H1 (cell line): ENCODE measurements around the gene GCAT. TPM values are rescaled to one million over a fixed set of nuclear protein-coding genes. Genes with fewer than 3 reads are reported as not detected.

Experiments
- BCL11A ChIP-seq, 2 experiments: IDR thresholded peaks; one replicate each; pipeline ENCODE4 v1.6.1; 2011; ENCODE audit warnings: low read depth in 2 of 2, low read length in 2 of 2, mild to moderate bottlenecking in 2 of 2
- EGR1 ChIP-seq: IDR thresholded peaks from 2 replicates; pipeline ENCODE4 v1.6.1; 2011; ENCODE audit warnings: low read depth, low read length, borderline replicate concordance
- GTF2F1 ChIP-seq: IDR thresholded peaks from 2 replicates; pipeline ENCODE4 v1.6.1; 2012; ENCODE audit warnings: low read depth, low read length, improper control_type of control experiment, borderline replicate concordance
- HDAC6 ChIP-seq: IDR thresholded peaks from one replicate; pipeline ENCODE4 v1.7.1; 2012; ENCODE audit warnings: low read depth, mild to moderate bottlenecking, inconsistent platforms, low read length, moderate library complexity
- JUN ChIP-seq: IDR thresholded peaks from 2 replicates; pipeline ENCODE4 v1.6.1; 2011; ENCODE audit warnings: low read depth, mild to moderate bottlenecking, improper control_type of control experiment, low read length
- POU5F1 ChIP-seq: IDR thresholded peaks from 2 replicates; pipeline ENCODE4 v1.6.1; 2011; ENCODE audit warnings: low read depth, mild to moderate bottlenecking, low read length, moderate library complexity
- TAF1 ChIP-seq: IDR thresholded peaks from 2 replicates; pipeline ENCODE4 v1.6.1; 2011; ENCODE audit warnings: mild to moderate bottlenecking, low read depth, low read length
- YY1 ChIP-seq: IDR thresholded peaks from 2 replicates; pipeline ENCODE4 v1.6.1; 2011; ENCODE audit warnings: low read depth, mild to moderate bottlenecking, low read length
- polyA plus RNA-seq, 7 experiments: library from polyadenylated mRNA; depleted of rRNA in 3 of 7; stranded (reverse) in 5 of 7; unstranded in 2 of 7; fragments of >200 nt in 5 of 7; fragments of 200-250 nt in 2 of 7; gene quantifications; 1 replicate in 5 of 7; 2 replicates in 1 of 7; 4 replicates in 1 of 7; pipeline versions ENCODE4 v1.2.1 to v1.2.3, GENCODE V29; 2011 to 2013; ENCODE audit warnings: missing spikeins in 2 of 7, mixed read lengths in 2 of 7
- total RNA-seq: library from RNA; stranded (reverse); fragmentation: NEBNext Ultra II Directional; extraction: Animal tissue kit (Norgen Biotek cat#: 25700); gene quantifications from 2 replicates; pipeline ENCODE4 v1.2.1, GENCODE V29; 2021
- TF ChIP-seq, protein P1 (sequence below): fragments of 300-600 bp; sonication (generic); IDR thresholded peaks from 2 replicates; pipeline ENCODE4 v1.7.1; 2012; ENCODE audit warnings: low read length, moderate library complexity, mild to moderate bottlenecking, inconsistent platforms; ENCODE audit not compliant: insufficient replicate concordance

GCAT gene
- total and polyA plus RNA-seq, 2 of the 8 experiments (the other 6 are each of a cell fraction or from before 2014, with no cell fraction given), result 24.3 to 47.5 TPM

DNA sequence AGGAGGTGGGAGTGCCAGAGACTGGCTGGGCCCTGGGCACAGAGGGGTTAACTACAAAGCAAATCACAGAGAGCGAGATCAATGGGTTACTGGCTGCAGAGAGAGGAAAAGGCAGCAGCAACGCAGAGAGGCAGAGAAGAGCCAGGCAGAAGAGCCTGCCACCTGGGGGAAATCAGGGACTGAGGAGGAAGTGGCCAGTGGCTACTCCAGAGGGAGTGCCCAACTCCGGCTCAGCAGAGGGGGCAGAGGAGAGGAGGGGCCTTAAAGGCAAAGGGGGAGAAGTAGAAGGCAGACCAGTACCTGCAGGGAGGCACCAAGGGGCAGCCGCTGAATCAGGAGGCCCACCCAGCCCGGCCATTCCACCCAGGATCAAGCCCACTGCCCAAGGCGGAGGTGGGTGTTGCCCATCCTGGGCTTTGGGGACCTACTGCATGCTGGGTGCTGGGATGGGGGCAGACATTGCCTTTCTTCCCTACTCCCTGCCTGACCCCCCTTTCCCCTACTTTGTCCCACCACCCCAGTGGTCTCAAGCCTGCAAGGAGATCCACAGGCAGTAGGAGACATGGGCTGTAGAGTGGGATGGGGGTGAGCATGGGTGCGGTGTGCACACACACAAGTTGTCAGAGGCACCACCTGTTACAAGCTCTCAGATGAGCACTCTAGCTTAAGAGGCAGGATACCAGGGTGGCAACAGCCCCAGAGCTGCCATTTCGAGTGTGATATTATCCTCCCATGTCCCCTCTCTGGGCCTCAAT lies 14.5 kb downstream of the GCAT start (continued):
- TF ChIP-seq, protein P1, sequence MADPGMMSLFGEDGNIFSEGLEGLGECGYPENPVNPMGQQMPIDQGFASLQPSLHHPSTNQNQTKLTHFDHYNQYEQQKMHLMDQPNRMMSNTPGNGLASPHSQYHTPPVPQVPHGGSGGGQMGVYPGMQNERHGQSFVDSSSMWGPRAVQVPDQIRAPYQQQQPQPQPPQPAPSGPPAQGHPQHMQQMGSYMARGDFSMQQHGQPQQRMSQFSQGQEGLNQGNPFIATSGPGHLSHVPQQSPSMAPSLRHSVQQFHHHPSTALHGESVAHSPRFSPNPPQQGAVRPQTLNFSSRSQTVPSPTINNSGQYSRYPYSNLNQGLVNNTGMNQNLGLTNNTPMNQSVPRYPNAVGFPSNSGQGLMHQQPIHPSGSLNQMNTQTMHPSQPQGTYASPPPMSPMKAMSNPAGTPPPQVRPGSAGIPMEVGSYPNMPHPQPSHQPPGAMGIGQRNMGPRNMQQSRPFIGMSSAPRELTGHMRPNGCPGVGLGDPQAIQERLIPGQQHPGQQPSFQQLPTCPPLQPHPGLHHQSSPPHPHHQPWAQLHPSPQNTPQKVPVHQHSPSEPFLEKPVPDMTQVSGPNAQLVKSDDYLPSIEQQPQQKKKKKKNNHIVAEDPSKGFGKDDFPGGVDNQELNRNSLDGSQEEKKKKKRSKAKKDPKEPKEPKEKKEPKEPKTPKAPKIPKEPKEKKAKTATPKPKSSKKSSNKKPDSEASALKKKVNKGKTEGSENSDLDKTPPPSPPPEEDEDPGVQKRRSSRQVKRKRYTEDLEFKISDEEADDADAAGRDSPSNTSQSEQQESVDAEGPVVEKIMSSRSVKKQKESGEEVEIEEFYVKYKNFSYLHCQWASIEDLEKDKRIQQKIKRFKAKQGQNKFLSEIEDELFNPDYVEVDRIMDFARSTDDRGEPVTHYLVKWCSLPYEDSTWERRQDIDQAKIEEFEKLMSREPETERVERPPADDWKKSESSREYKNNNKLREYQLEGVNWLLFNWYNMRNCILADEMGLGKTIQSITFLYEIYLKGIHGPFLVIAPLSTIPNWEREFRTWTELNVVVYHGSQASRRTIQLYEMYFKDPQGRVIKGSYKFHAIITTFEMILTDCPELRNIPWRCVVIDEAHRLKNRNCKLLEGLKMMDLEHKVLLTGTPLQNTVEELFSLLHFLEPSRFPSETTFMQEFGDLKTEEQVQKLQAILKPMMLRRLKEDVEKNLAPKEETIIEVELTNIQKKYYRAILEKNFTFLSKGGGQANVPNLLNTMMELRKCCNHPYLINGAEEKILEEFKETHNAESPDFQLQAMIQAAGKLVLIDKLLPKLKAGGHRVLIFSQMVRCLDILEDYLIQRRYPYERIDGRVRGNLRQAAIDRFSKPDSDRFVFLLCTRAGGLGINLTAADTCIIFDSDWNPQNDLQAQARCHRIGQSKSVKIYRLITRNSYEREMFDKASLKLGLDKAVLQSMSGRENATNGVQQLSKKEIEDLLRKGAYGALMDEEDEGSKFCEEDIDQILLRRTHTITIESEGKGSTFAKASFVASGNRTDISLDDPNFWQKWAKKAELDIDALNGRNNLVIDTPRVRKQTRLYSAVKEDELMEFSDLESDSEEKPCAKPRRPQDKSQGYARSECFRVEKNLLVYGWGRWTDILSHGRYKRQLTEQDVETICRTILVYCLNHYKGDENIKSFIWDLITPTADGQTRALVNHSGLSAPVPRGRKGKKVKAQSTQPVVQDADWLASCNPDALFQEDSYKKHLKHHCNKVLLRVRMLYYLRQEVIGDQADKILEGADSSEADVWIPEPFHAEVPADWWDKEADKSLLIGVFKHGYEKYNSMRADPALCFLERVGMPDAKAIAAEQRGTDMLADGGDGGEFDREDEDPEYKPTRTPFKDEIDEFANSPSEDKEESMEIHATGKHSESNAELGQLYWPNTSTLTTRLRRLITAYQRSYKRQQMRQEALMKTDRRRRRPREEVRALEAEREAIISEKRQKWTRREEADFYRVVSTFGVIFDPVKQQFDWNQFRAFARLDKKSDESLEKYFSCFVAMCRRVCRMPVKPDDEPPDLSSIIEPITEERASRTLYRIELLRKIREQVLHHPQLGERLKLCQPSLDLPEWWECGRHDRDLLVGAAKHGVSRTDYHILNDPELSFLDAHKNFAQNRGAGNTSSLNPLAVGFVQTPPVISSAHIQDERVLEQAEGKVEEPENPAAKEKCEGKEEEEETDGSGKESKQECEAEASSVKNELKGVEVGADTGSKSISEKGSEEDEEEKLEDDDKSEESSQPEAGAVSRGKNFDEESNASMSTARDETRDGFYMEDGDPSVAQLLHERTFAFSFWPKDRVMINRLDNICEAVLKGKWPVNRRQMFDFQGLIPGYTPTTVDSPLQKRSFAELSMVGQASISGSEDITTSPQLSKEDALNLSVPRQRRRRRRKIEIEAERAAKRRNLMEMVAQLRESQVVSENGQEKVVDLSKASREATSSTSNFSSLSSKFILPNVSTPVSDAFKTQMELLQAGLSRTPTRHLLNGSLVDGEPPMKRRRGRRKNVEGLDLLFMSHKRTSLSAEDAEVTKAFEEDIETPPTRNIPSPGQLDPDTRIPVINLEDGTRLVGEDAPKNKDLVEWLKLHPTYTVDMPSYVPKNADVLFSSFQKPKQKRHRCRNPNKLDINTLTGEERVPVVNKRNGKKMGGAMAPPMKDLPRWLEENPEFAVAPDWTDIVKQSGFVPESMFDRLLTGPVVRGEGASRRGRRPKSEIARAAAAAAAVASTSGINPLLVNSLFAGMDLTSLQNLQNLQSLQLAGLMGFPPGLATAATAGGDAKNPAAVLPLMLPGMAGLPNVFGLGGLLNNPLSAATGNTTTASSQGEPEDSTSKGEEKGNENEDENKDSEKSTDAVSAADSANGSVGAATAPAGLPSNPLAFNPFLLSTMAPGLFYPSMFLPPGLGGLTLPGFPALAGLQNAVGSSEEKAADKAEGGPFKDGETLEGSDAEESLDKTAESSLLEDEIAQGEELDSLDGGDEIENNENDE, result no peak
- TF ChIP-seq YY1, result 0 out of 2 replicates have a peak, but pooled peaks have one; percentile 28
- TF ChIP-seq POU5F1, result no peak
- TF ChIP-seq GTF2F1, result no peak
- peak; percentile 73 for TF ChIP-seq EGR1
- TF ChIP-seq JUN, result no peak
- no peak for TF ChIP-seq HDAC6
- no peak for TF ChIP-seq BCL11A (IDR thresholded peaks at IDR 0.05; ENCODE audit: low read depth in 2 of 2, low read length in 2 of 2)
- TF ChIP-seq TAF1, result 0 out of 2 replicates have a peak, but pooled peaks have one; percentile 52
